ENCODE data around the gene RNF115. TPM values are rescaled to one million over a fixed set of nuclear protein-coding genes. Genes with fewer than 3 reads are reported as not detected.

RNF115 gene
- total and polyA plus RNA-seq, 2 of the 13 experiments (the other 11 are each of a cell fraction or from before 2014, with no cell fraction given): 6.0 to 10.1 TPM

GRCh38 chr1:145845514-145846161, 21.7 kb upstream of the RNF115 start, which contains the start of gene NUDT17 (continued):
- TF ChIP-seq ZNF503 (CRISPR knock-in tag; IDR thresholded peaks at IDR 0.05) (no peak; the same call in 1 of the 2 replicates), SRF (IDR thresholded peaks at IDR 0.05; ENCODE audit: low read depth, low read length) (no peak), ZNF510 (CRISPR knock-in tag; IDR thresholded peaks at IDR 0.05; ENCODE audit: low read depth) (no peak), KLF9 (CRISPR knock-in tag; IDR thresholded peaks at IDR 0.05; ENCODE audit: low read depth) (no peak), ZNF557 (CRISPR knock-in tag; IDR thresholded peaks at IDR 0.05) (no peak), ARHGAP35 (CRISPR knock-in tag; IDR thresholded peaks at IDR 0.05; ENCODE audit: borderline replicate concordance) (peak; percentile 33; the same call in 1 of the 2 replicates), ZNF782 (CRISPR knock-in tag; IDR thresholded peaks at IDR 0.05; ENCODE audit: borderline replicate concordance) (no peak), PRPF4 (IDR thresholded peaks at IDR 0.05; ENCODE audit: low read depth, low read length, poor library complexity, severe bottlenecking) (no peak), ARID5B (CRISPR knock-in tag; IDR thresholded peaks at IDR 0.05) (peak; percentile 67; the same call in 1 of the 2 replicates), ZNF639 (CRISPR knock-in tag; conservative IDR thresholded peaks at IDR 0.05) (no peak), DR1 (CRISPR knock-in tag; IDR thresholded peaks at IDR 0.05) (no peak), IRF2 (CRISPR knock-in tag; IDR thresholded peaks at IDR 0.05) (peak; percentile 64; the same call in 1 of the 2 replicates), ZNF44 (CRISPR knock-in tag; IDR thresholded peaks at IDR 0.05) (no peak)
- TF ChIP-seq, protein P1, sequence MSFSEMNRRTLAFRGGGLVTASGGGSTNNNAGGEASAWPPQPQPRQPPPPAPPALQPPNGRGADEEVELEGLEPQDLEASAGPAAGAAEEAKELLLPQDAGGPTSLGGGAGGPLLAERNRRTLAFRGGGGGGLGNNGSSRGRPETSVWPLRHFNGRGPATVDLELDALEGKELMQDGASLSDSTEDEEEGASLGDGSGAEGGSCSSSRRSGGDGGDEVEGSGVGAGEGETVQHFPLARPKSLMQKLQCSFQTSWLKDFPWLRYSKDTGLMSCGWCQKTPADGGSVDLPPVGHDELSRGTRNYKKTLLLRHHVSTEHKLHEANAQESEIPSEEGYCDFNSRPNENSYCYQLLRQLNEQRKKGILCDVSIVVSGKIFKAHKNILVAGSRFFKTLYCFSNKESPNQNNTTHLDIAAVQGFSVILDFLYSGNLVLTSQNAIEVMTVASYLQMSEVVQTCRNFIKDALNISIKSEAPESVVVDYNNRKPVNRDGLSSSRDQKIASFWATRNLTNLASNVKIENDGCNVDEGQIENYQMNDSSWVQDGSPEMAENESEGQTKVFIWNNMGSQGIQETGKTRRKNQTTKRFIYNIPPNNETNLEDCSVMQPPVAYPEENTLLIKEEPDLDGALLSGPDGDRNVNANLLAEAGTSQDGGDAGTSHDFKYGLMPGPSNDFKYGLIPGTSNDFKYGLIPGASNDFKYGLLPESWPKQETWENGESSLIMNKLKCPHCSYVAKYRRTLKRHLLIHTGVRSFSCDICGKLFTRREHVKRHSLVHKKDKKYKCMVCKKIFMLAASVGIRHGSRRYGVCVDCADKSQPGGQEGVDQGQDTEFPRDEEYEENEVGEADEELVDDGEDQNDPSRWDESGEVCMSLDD (CRISPR knock-in tag; IDR thresholded peaks at IDR 0.05; ENCODE audit: borderline replicate concordance): peak; percentile 66; the same call in 1 of the 2 replicates
- TF ChIP-seq, protein P2, sequence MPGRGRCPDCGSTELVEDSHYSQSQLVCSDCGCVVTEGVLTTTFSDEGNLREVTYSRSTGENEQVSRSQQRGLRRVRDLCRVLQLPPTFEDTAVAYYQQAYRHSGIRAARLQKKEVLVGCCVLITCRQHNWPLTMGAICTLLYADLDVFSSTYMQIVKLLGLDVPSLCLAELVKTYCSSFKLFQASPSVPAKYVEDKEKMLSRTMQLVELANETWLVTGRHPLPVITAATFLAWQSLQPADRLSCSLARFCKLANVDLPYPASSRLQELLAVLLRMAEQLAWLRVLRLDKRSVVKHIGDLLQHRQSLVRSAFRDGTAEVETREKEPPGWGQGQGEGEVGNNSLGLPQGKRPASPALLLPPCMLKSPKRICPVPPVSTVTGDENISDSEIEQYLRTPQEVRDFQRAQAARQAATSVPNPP (CRISPR knock-in tag; IDR thresholded peaks at IDR 0.05): no peak
- TF ChIP-seq, protein P3, sequence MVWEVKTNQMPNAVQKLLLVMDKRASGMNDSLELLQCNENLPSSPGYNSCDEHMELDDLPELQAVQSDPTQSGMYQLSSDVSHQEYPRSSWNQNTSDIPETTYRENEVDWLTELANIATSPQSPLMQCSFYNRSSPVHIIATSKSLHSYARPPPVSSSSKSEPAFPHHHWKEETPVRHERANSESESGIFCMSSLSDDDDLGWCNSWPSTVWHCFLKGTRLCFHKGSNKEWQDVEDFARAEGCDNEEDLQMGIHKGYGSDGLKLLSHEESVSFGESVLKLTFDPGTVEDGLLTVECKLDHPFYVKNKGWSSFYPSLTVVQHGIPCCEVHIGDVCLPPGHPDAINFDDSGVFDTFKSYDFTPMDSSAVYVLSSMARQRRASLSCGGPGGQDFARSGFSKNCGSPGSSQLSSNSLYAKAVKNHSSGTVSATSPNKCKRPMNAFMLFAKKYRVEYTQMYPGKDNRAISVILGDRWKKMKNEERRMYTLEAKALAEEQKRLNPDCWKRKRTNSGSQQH (CRISPR knock-in tag; IDR thresholded peaks at IDR 0.05; ENCODE audit: low read depth): peak; percentile 22; the same call in 1 of the 2 replicates

All from HepG2 (cell line).